IPS DF 4.7 (cell line): Measurements from ENCODE around the gene CEACAM19.
"Not testable (repeated sequence)": the region's sequence is repeated elsewhere in the genome, so short reads cannot be mapped to it uniquely, and the experiment has no call there.

Source experiments
- DNase-seq: peaks from one replicate; pipeline ENCODE4 v3.0.0-alpha.2; 2013; ENCODE audit warnings: low spot score; ENCODE audit errors: extremely low read depth

CEACAM19 gene

DNA sequence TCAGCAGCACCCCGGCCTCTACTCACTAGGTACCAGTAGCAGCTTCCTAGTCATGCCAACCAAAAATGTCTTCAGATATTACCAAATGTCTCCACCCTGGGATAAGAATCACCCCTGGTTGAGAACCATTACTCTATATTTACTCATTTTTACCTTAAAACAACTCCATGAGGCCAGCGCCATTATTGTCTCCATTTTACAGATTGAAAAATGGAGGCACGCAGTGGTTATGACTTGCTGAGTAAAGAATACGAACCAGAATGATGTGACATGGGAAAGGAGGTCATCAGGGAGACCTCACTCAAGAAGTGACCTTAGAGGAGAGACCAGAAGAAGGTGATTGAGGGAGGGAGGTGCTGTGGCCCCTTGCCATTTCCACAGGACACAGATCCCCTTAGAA is 2.2 kb downstream of the CEACAM19 start:
- no peak for DNase-seq

- no peak for DNase-seq
Measured at GRCh38 chr19:44675521-44675920, 4.2 kb downstream of the CEACAM19 start.

DNA sequence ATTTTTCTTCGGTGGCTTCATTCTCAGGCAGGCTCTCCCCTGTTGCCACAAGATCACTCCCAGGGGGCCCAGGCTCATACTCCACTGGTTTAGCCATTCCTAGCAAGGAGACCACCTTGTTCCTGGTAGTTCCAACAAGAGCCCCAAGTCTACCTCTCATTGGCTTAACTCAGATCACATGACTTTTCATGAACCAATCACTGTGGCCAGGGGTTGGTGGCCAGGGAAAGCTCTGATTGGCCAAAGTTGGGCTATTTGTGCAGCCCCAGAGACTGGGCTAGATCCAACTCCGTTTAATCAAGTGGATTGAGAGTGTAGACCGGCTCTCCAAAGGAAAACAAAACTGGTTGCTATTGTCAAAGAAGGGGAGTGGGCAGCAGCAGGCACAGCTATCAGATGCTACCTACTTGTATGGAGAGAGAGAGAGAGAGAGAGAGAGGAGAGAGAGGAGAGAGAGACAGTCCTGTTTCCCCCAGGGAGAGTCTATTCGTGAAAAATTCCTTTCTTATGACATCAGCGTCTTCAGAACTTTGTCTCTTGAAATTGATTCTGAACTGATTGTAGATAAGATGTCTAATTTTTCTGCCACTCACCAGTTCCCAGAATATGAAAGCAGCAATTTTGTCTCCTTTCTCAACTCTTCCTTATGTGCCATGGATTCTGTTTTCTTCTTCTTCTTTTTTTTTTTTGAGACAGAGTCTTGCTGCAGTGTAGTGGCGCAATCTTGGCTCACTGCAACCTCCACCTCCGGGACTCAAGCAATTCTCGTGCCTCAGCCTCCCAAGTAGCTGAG is 5.9 kb downstream of the CEACAM19 start:
- no peak for DNase-seq

DNA sequence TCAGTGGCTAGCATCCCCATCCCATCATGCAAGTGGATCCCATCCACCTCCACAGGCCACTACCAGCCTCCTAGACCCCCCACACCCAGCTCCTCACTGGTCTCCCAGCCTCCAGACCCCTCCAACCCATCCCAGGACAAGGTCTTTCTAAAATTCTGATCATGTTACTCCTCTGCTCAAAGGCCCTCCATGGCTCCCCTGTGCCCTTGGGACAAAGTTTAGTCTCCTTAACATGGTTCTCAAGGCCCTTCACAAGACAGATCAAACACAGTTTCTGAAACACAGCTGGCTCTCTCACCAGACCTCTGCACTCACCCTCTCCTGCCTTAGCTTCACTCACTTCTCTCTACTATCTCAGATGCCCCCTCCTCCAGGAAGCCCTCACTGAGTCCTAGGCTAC is 9.3 kb downstream of the CEACAM19 start:
- no peak for DNase-seq

DNA sequence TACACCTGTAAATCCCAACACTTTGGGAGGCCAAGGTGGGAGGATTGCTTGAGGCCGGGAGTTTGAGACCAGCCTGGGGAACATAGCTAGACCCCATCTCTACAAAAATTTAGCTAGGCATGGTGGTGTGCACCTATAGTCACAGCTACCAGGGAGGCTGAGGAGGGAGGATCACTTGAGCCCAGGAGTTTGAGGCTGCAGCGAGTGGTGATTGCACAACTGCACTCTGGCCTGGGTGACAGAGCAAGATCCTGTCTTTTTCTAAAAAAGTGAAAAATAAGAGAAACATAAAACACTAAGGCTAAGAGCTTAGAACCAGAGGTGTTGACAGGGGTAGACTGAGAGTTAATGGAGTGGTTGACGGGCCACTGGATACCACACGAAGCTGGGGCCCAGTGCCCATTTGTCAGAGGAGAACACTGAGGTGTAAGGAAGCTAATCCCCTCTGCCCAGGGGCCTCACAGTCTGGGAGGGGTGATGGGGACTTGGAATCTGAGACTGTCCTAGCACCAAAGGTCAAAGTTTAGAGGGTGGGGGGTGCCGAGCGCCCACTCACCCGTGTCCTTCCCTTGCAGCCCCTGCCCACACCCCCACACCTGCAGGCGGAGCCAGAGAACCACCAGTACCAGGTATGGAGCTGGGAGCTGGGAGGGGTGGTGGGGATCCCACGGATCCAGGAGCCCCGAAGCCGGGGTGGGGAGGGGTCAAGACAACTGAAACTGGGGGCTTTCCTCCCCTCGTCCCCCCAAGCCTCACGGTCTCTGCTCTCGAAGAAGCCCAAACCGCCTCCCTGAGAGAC is 10.9 kb downstream of the CEACAM19 start:
- DNase-seq, result no peak

DNA sequence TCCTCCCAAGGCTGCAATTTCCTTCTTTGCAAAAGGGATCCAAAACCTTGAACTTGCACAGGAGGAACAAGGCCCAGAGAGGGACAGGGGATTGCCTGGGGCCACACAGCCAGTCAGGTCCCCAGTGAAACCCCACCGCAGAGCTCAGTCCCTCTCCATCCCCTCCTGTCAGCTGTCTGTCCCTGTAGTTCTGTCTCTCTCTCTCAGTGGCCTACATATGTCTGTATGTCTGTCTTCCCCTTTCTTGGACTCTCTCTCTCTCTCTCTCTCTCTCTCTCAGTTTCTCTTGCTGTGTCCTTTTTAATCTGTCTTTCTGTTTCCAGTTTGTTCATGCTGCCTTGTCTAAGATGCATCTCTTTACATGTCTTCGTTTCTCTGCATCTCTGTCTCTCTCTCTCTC is 11.5 kb downstream of the CEACAM19 start:
- no peak for DNase-seq

GRCh38 chr19:44683434-44684210 is 12.3 kb downstream of the CEACAM19 start:
- no peak for DNase-seq

- DNase-seq, result not testable (repeated sequence)
Measured at GRCh38 chr19:44684396-44684795, 13.1 kb downstream of the CEACAM19 start.

- no peak for DNase-seq
Measured at GRCh38 chr19:44684892-44685863, 13.9 kb downstream of the CEACAM19 start.

- DNase-seq, result no peak
Measured at GRCh38 chr19:44685877-44686276, 14.6 kb downstream of the CEACAM19 start.

DNA sequence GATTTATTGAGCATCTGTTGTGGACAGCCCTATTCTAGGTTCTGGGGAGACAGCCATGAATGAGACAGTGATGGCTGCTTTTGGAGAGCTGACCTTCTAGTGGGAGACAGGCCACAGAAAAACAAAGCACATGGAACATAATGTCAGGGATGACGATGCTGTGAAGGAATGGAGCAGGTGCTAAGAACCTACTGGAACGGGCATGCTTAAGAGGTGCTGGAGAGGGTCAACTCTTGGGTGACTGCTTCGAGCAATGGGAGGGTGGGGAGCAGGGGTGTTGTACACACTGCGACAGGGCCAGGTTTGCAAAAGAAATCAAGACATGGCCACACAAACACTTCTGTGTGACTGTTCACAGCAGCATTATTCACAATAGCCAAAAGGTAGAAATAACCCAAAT is 15.6 kb downstream of the CEACAM19 start:
- DNase-seq, result no peak

DNA sequence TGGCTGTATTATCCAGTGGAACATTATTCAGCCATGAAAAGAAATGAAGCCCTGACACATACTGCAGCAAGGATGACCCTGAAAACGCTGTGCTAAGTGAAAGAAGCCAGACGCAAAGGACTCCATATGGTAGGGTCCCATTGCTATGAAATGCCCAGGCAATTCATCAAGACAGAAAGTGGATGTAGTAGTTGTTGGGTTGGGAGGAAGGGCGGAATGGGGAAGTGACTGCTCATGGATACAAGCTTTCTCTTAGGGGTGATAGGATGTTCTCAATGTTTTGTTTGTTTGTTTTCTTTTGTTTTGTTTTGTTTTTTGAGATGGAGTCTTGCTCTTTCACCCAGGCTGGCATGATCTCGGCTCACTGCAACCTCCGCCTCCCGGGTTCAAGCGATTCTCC is 16.6 kb downstream of the CEACAM19 start:
- DNase-seq, result no peak

DNA sequence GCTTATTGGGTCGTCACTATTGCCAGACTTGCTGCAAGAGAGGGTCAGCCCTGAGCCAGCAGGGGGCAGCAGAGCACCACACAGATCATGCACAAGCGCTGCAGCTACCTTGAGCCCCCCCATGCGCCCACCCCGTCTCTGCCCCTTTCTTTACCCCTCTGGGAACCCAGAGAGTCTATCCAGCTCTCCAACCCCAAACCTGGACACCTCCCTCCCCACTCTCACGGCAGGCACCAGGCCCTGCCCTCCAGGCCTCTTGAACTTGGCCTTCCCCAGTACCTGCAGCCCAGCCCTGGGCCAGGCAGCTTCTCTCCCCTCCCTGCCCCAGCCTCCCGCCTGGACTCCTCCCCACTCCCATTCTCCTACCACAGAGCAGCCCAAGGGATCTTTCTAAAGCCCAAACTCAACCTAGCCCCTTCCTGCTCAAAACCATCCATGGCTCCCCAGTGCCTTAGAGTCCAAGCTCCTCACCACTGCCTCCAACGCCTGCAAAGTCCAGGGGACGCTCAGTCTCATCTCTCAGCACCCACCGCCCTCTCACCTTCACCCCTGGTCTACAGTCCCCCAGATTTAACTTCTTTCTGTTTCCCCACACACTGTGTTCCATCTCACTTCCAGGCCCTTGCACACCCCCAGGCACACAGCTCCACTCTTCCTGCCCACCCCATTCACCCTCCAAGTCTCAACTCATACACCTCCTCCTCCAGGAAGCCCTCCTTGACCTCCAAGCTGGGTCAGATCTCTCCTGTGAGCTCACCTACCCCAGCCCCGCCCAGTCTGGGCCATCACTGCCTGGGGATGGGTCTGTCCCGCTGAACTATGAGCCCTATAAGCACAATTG is 18.2 kb downstream of the CEACAM19 start:
- DNase-seq, result no peak

GRCh38 chr19:44690131-44690440 is 18.8 kb downstream of the CEACAM19 start:
- no peak for DNase-seq

- DNase-seq, result no peak
Measured at GRCh38 chr19:44692379-44692721, 21.1 kb downstream of the CEACAM19 start.

- DNase-seq, result no peak
Measured at GRCh38 chr19:44694184-44694579, 22.9 kb downstream of the CEACAM19 start.

DNA sequence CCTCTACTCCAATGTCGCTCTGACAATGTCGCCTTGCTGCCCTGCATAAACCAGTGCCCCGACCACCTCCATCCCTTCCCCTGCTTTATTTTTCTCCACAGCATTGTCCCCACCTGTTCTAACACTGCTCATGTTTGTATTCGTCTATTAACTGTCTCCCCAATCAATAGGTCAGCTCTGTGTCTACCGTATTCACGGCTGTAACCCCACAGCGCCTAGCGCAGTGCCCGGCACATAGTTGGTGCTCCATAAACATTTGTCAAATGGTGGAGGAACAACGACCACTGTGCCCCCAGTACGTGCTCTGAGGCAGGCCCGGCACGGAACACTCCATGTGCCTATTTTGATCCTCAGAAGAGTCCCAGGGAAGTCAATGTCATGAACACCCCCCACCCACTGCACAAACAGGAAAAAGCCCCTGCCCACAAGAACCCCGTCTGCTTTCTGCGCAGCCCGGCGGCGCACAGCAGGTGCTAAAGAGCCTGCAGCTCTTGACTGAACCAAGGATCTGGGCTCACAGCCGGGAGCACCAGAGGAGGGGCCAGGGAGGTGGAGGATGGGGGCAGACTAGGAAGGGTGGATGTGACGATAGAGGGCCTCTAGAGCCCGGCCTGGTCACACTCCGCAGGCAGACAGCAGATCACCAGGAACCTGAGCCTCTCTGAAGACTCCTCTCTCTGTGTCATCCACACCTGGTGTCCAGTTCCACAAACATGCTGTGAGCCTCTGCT is 25.8 kb downstream of the CEACAM19 start:
- DNase-seq, result no peak

- no peak for DNase-seq
Measured at GRCh38 chr19:44697670-44698034, 26.4 kb downstream of the CEACAM19 start.

GRCh38 chr19:44698492-44699201 is 27.4 kb downstream of the CEACAM19 start, which contains the start of gene CEACAM16:
CEACAM16 (plus strand) TSS chr19:44699151; CDS start chr19:44701457, 2,306 bp downstream.
- DNase-seq, result no peak
